GM11168 (cell line): Measurements from ENCODE around the gene TMEM62.

Experiments
- in situ Hi-C: fragments of 300-500 bp; cut with MboI; formaldehyde crosslinking; loops from one replicate; pipeline ENCODE4 v1.12.0; 2022; ENCODE audit warnings: low sequenced_read_pairs; ENCODE audit not compliant: unreplicated experiment

Gene TMEM62

GRCh38 chr15:43226436-43227305, 93.3 kb downstream of the TMEM62 start:
- in situ Hi-C loops: no loop called here

GRCh38 chr15:43229977-43230376, 96.6 kb downstream of the TMEM62 start:
- in situ Hi-C loops: loop anchor here (5.0 kb wide), 1 partner anchor 37 kb away; the partner anchor contains the start of gene TGM5

GRCh38 chr15:43230640-43231115, 97.3 kb downstream of the TMEM62 start:
- in situ Hi-C loops: loop anchor here (5.0 kb wide), 1 partner anchor 37 kb away; the partner anchor contains the start of gene TGM5

- in situ Hi-C loops: loop anchor here (5.0 kb wide), 1 partner anchor 35 kb away; the partner anchor contains the start of gene TGM5
These were observed 99.0 kb downstream of the TMEM62 start for GRCh38 chr15:43232289-43232874.
